GM12878 (cell line): ENCODE measurements around the gene HPSE2. TPM values are rescaled to one million over a fixed set of nuclear protein-coding genes. Genes with fewer than 3 reads are reported as not detected.

Experiments
- ATAC-seq: fragments of 200-7000 bp; cut with Tn5 transposase; 3 replicates; pipeline ENCODE4 v1.9.1; 2020; ENCODE audit warnings: mild to moderate bottlenecking, moderate library complexity
- BruUV-seq: library from RNA; stranded (reverse); fragments of 400-500 nt; replicated peaks from 2 replicates; lab custom pipeline; 2021; lab: Mats Ljungman, UMichigan
- CTCF ChIA-PET: fragments of 300-600 bp; sonication (Branson Sonifier 250); formaldehyde crosslinking; extraction: SDS; loops from one replicate; lab custom pipeline; 2021; ENCODE audit warnings: inconsistent platforms; lab: Yijun Ruan, JAX
- POLR2A ChIA-PET: fragments of 350-600 bp; formaldehyde crosslinking; extraction: SDS; loops from one replicate; lab custom pipeline; 2021; ENCODE audit warnings: inconsistent platforms; lab: Charles Lee
- RAD21 ChIA-PET: fragments of 300-600 bp; sonication (Branson Sonifier 250); formaldehyde crosslinking; loops from one replicate; lab custom pipeline; 2023; ENCODE audit warnings: antibody characterized with exemption; ENCODE audit not compliant: unreplicated experiment; lab: Charles Lee
- SMC1A ChIA-PET: fragments of 300-600 bp; sonication (Branson Sonifier 250); formaldehyde crosslinking; loops from one replicate; lab custom pipeline; 2023; ENCODE audit not compliant: unreplicated experiment, uncharacterized antibody; lab: Charles Lee
- DNase-seq: peaks from one replicate; pipeline ENCODE4 v3.0.0-alpha.2; 2011; ENCODE audit warnings: low read depth, low spot score
- FAIRE-seq: peaks from 3 replicates; lab custom pipeline; 2011; peaks lifted over from hg19 to GRCh38; lab: Jason Lieb, UNC
- H2AFZ ChIP-seq: 2 replicates; pipeline ENCODE4 v1.6.0; 2011; ENCODE audit warnings: low read depth, low read length, control low read depth; ENCODE audit not compliant: control insufficient read depth
- H3K27ac ChIP-seq: 2 replicates; pipeline ENCODE4 v1.5.1; 2011; ENCODE audit warnings: control low read depth; ENCODE audit not compliant: control insufficient read depth, insufficient read depth
- H3K27me3 ChIP-seq, 2 experiments: replicated peaks in 1 of 2; 2 replicates each; pipeline versions ENCODE4 v1.6.0 to v1.6.1; 2011; ENCODE audit warnings: low read length in 1 of 2; ENCODE audit not compliant: control insufficient read depth in 2 of 2, insufficient read depth in 2 of 2
- H3K36me3 ChIP-seq, 2 experiments: 2 replicates each; pipeline ENCODE4 v1.5.1; 2011; ENCODE audit warnings: low read length in 1 of 2; ENCODE audit not compliant: control insufficient read depth in 2 of 2, insufficient read depth in 2 of 2
- H3K4me1 ChIP-seq: 2 replicates; pipeline ENCODE4 v1.6.1; 2011; ENCODE audit warnings: mild to moderate bottlenecking, low read length, moderate library complexity, mixed read lengths; ENCODE audit not compliant: control insufficient read depth, insufficient read depth
- H3K4me2 ChIP-seq: 2 replicates; pipeline ENCODE4 v1.6.0; 2011; ENCODE audit warnings: control low read depth; ENCODE audit not compliant: control insufficient read depth, insufficient read depth
- H3K4me3 ChIP-seq: fragments of 200-600 bp; sonication (generic); 2 replicates; pipeline ENCODE4 v1.5.1; 2016
- H3K79me2 ChIP-seq: 2 replicates; pipeline ENCODE4 v1.6.0; 2011; ENCODE audit warnings: low read length; ENCODE audit not compliant: control insufficient read depth, insufficient read depth
- H3K9ac ChIP-seq: 2 replicates; pipeline ENCODE4 v1.8.0; 2011; ENCODE audit warnings: low read length, control low read depth, mixed read lengths; ENCODE audit not compliant: control insufficient read depth, insufficient read depth
- H3K9me3 ChIP-seq: replicated peaks from 3 replicates; pipeline ENCODE4 v1.5.1; 2011; ENCODE audit warnings: mild to moderate bottlenecking, low read length; ENCODE audit not compliant: control insufficient read depth, insufficient read depth
- H4K20me1 ChIP-seq: 2 replicates; pipeline ENCODE4 v1.6.0; 2011; ENCODE audit not compliant: control insufficient read depth, insufficient read depth
- BACH1 ChIP-seq: fragments of 450-650 bp; IDR thresholded peaks from 2 replicates; pipeline ENCODE4 v1.6.1; 2017; ENCODE audit warnings: mild to moderate bottlenecking, borderline replicate concordance
- BCLAF1 ChIP-seq: fragments of 450-650 bp; IDR thresholded peaks from 2 replicates; pipeline ENCODE4 v1.6.1; 2017; ENCODE audit warnings: antibody characterized with exemption, mild to moderate bottlenecking, moderate library complexity
- CBX3 ChIP-seq: fragments of 200-600 bp; sonication (generic); IDR thresholded peaks from 2 replicates; pipeline ENCODE4 v1.6.1; 2016; ENCODE audit warnings: low read depth, borderline replicate concordance
- CHD1 ChIP-seq: IDR thresholded peaks from 2 replicates; pipeline ENCODE4 v1.6.1; 2012; ENCODE audit warnings: low read depth, low read length, improper control_type of control experiment
- CREB1 ChIP-seq: IDR thresholded peaks from 2 replicates; pipeline ENCODE4 v1.6.1; 2012; ENCODE audit warnings: low read depth, mild to moderate bottlenecking, inconsistent platforms
- JUND ChIP-seq: IDR thresholded peaks from 2 replicates; pipeline ENCODE4 v1.6.1; 2012; ENCODE audit warnings: low read depth, mild to moderate bottlenecking, low read length, improper control_type of control experiment, moderate library complexity
- NBN ChIP-seq: fragments of 450-650 bp; IDR thresholded peaks from 2 replicates; pipeline ENCODE4 v1.6.1; 2016
- PAX5 ChIP-seq: IDR thresholded peaks from 2 replicates; pipeline ENCODE4 v1.6.1; 2011; ENCODE audit warnings: low read depth, low read length, borderline replicate concordance
- POLR2AphosphoS2 ChIP-seq: IDR thresholded peaks from 2 replicates; pipeline ENCODE4 v1.6.1; 2011; ENCODE audit warnings: low read depth, mild to moderate bottlenecking, low read length, improper control_type of control experiment, moderate library complexity
- SREBF2 ChIP-seq: IDR thresholded peaks from 2 replicates; pipeline ENCODE4 v1.6.1; 2012; ENCODE audit warnings: mild to moderate bottlenecking, low read length
- TAF1 ChIP-seq: IDR thresholded peaks from 2 replicates; pipeline ENCODE4 v1.6.1; 2011; ENCODE audit warnings: mild to moderate bottlenecking, low read depth, low read length, borderline replicate concordance
- TARDBP ChIP-seq: IDR thresholded peaks from 2 replicates; pipeline ENCODE4 v1.6.1; 2016; ENCODE audit warnings: borderline replicate concordance
- ZNF24 ChIP-seq: fragments of 450-650 bp; IDR thresholded peaks from 2 replicates; pipeline ENCODE4 v1.6.1; 2017; ENCODE audit warnings: antibody characterized with exemption, mild to moderate bottlenecking
- WGBS: methylation state at CpG from one replicate; pipeline ENCODE4 v1.1.6; 2016; ENCODE audit warnings: low lambda C conversion rate; ENCODE audit not compliant: insufficient replicate concordance, insufficient coverage; ENCODE audit errors: missing lambda C conversion rate; 5-methylcytosine and 5-hydroxymethylcytosine counted together
- in situ Hi-C: fragments of 300-500 bp; cut with MboI; formaldehyde crosslinking; loops from 9 replicates; pipeline ENCODE4 v1.14.3; 2018; ENCODE audit warnings: mixed read lengths
- intact Hi-C: fragments of 100-400 bp; cut with micrococcal nuclease; formaldehyde crosslinking; loops from one replicate; pipeline ENCODE4 v1.14.2; 2022; ENCODE audit not compliant: unreplicated experiment
- polyA plus RNA-seq, 11 experiments: library from polyadenylated mRNA; depleted of rRNA in 4 of 11; unstranded in 6 of 11; stranded (reverse) in 5 of 11; fragments of >200 nt; fragmentation: Nextera tagmentation in 4 of 11; fragmentation: Illumina TruSeq in 1 of 11; extraction: Ambion mirVana in 4 of 11; extraction: Trizol in 1 of 11; gene quantifications; 1 replicate in 1 of 11; 2 replicates in 10 of 11; pipeline versions ENCODE4 v1.2.1 to v1.2.3, GENCODE V29; 2011 to 2016; ENCODE audit warnings: inconsistent platforms in 2 of 11, missing spikeins in 2 of 11, low read depth in 1 of 11
- total RNA-seq, 4 experiments: library from RNA; depleted of rRNA in 3 of 4; stranded (reverse); fragments of >200 nt in 3 of 4; fragmentation: Illumina TruSeq in 1 of 4; extraction: Trizol in 1 of 4; gene quantifications; 2 replicates each; pipeline versions ENCODE4 v1.2.1 to v1.2.3, GENCODE V29; 2013 to 2021

Gene HPSE2
- total and polyA plus RNA-seq, 10 of the 15 experiments (the other 5 are each of a cell fraction or from before 2014, with no cell fraction given), result 0.06 TPM; not detected in 9

GRCh38 chr10:98915911-98916310 lies 319.7 kb downstream of the HPSE2 start:
- H2AFZ ChIP-seq, result no peak overlapping the region
- no TSS peak for BruUV-seq
- no peak overlapping the region for H3K4me2 ChIP-seq
- no peak for TF ChIP-seq CHD1
- TF ChIP-seq CBX3, result no peak
- TF ChIP-seq ZNF24, result no peak
- TF ChIP-seq JUND, result no peak
- no peak for TF ChIP-seq NBN
- TF ChIP-seq PAX5, result no peak
- TF ChIP-seq TAF1, result no peak
- TF ChIP-seq SREBF2, result no peak
- TF ChIP-seq TARDBP, result no peak
- TF ChIP-seq POLR2AphosphoS2, result no peak
- no peak for TF ChIP-seq CREB1
- no peak for TF ChIP-seq BCLAF1
- no peak for TF ChIP-seq BACH1
- no peak for DNase-seq
- in situ Hi-C loops, result no loop called here
- ATAC-seq, result no peak
- H3K27ac ChIP-seq, result no peak overlapping the region
- 4% methylated on average over 1 of the region's 1 CpG for WGBS
- H4K20me1 ChIP-seq, result no peaks in the 10 kb centered on the region
- intact Hi-C loops, result no loop called here
- H3K79me2 ChIP-seq, result no peaks in the 10 kb centered on the region
- ChIA-PET CTCF (no interaction called here), RAD21 (no interaction called here), SMC1A (no interaction called here), POLR2A (no interaction called here)
- no peaks in the 10 kb centered on the region for H3K27me3 ChIP-seq
- H3K9me3 ChIP-seq, result no peaks in the 10 kb centered on the region
- H3K36me3 ChIP-seq, result no peaks in the 10 kb centered on the region
- no peak overlapping the region for H3K9ac ChIP-seq
- H3K4me1 ChIP-seq, result no peaks in the 10 kb centered on the region
- H3K4me3 ChIP-seq, result no peak overlapping the region
- FAIRE-seq, result no peak
